ENCODE measurements around the gene SOX1.

GRCh38 chr13:112029143-112029542, 37.8 kb upstream of the SOX1 start:
- no peak for TF ChIP-seq POLR2AphosphoS5 (IDR thresholded peaks at IDR 0.05; ENCODE audit: low read depth, low read length)
- no peak for TF ChIP-seq TAF1 (IDR thresholded peaks at IDR 0.05; ENCODE audit: low read depth, low read length)
